KMS-11 (cell line): ENCODE data around the gene KRT40.

Experiments used
- H2AFZ ChIP-seq: fragments of 200-600 bp; sonication (generic); 2 replicates; pipeline ENCODE4 v1.6.1; 2016; ENCODE audit warnings: antibody characterized with exemption, mixed run types, low read depth
- H3K27ac ChIP-seq: fragments of 200-600 bp; sonication (generic); 2 replicates; pipeline ENCODE4 v1.6.1; 2016; ENCODE audit warnings: mild to moderate bottlenecking, mixed run types
- H3K27me3 ChIP-seq: fragments of 200-600 bp; sonication (generic); 2 replicates; pipeline ENCODE4 v1.6.1; 2017; ENCODE audit warnings: mild to moderate bottlenecking, low read depth, mixed run types, moderate library complexity; ENCODE audit not compliant: insufficient read depth
- H3K36me3 ChIP-seq: fragments of 200-600 bp; sonication (generic); 2 replicates; pipeline ENCODE4 v1.6.1; 2017; ENCODE audit warnings: mild to moderate bottlenecking, mixed run types; ENCODE audit not compliant: insufficient read depth
- H3K4me1 ChIP-seq: fragments of 200-600 bp; sonication (generic); 2 replicates; pipeline ENCODE4 v1.6.1; 2016; ENCODE audit warnings: mild to moderate bottlenecking, low read depth, mixed run types; ENCODE audit not compliant: poor library complexity, severe bottlenecking
- H3K4me2 ChIP-seq: fragments of 200-600 bp; sonication (generic); 2 replicates; pipeline ENCODE4 v1.7.0; 2016; ENCODE audit warnings: mild to moderate bottlenecking, mixed run types
- H3K4me3 ChIP-seq: fragments of 200-600 bp; sonication (generic); IDR thresholded peaks from 2 replicates; pipeline ENCODE4 v1.6.1; 2017; ENCODE audit warnings: low read depth, low read length, mixed read lengths; ENCODE audit not compliant: insufficient read depth
- H3K79me2 ChIP-seq: fragments of 200-600 bp; sonication (generic); 2 replicates; pipeline ENCODE4 v1.6.1; 2016; ENCODE audit warnings: low read depth, mixed run types; ENCODE audit not compliant: insufficient read depth
- H3K9ac ChIP-seq: fragments of 200-600 bp; sonication (generic); 2 replicates; pipeline ENCODE4 v1.6.1; 2016; ENCODE audit warnings: mild to moderate bottlenecking, mixed run types
- H4K20me1 ChIP-seq: fragments of 200-600 bp; sonication (generic); 2 replicates; pipeline ENCODE4 v1.6.1; 2016; ENCODE audit warnings: mild to moderate bottlenecking, mixed run types; ENCODE audit not compliant: insufficient read depth
- TF ChIP-seq, protein P1 (sequence below): fragments of 200-600 bp; sonication (generic); conservative IDR thresholded peaks from 2 replicates; pipeline ENCODE4 v1.6.1; 2017; ENCODE audit warnings: low read depth, mild to moderate bottlenecking, antibody characterized with exemption, low read length, moderate library complexity, mixed read lengths

Gene KRT40

DNA sequence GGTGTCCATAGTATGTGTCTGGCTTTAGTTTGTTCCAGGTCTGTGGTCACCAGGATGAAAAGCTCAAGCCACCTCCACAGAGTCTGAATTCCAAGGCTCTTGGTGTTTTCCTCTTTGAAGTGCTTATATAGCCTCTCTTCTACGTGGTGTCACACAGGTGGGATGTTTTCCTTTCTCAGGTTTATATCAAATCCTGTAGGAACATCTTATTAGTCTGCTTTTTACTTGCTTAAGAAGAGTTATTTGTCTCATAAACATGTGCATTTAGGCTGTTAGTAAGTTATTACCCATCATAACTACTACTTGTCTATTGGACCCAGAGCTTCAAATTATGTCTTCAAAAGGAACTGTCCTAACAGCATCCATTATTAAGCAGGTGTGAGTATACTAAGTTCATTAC, 17.3 kb downstream of the KRT40 start, which contains the start of gene KRT39:
TSS of gene KRT39 (minus strand) at position 101 of the 400 bp plus-strand sequence. CDS start at position 9, 92 bp downstream.
- no peak within 1 kb of the TSS for H3K9ac ChIP-seq
- H4K20me1 ChIP-seq: no peaks in the 10 kb centered on the region
- no peaks in the 10 kb centered on the region for H3K27me3 ChIP-seq
- TF ChIP-seq, protein P1, sequence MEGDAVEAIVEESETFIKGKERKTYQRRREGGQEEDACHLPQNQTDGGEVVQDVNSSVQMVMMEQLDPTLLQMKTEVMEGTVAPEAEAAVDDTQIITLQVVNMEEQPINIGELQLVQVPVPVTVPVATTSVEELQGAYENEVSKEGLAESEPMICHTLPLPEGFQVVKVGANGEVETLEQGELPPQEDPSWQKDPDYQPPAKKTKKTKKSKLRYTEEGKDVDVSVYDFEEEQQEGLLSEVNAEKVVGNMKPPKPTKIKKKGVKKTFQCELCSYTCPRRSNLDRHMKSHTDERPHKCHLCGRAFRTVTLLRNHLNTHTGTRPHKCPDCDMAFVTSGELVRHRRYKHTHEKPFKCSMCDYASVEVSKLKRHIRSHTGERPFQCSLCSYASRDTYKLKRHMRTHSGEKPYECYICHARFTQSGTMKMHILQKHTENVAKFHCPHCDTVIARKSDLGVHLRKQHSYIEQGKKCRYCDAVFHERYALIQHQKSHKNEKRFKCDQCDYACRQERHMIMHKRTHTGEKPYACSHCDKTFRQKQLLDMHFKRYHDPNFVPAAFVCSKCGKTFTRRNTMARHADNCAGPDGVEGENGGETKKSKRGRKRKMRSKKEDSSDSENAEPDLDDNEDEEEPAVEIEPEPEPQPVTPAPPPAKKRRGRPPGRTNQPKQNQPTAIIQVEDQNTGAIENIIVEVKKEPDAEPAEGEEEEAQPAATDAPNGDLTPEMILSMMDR: no peak
- H3K27ac ChIP-seq: no peak within 1 kb of the TSS
- H3K36me3 ChIP-seq: no peaks in the 10 kb centered on the region
- no peaks in the 10 kb centered on the region for H3K4me1 ChIP-seq
- no peak within 1 kb of the TSS for H3K4me2 ChIP-seq
- H3K79me2 ChIP-seq: no peaks in the 10 kb centered on the region
- H3K4me3 ChIP-seq: no peak within 1 kb of the TSS
- H2AFZ ChIP-seq: no peak within 1 kb of the TSS

DNA sequence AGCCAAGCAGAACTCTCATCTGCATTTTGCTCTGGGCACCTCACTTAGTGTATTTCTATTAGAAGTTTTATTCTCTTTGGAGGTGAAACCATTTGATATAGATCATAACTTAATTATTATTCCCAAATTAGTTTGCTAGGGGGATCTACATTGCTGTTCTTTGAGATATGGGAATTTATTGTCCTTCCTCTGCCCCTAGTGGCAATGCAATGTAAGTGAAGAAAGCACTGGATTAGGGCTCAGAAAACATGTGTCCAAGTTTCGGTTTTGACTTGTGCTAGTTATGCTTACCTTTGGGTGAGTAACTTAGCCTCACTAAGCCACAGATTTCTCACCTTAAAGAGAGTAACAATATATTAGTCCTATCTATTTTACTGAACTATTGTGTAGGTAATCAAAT, 20.3 kb downstream of the KRT40 start:
- Histone ChIP-seq H2AFZ (no peak overlapping the region), H3K79me2 (no peaks in the 10 kb centered on the region), H3K27me3 (no peaks in the 10 kb centered on the region), H3K9ac (no peak overlapping the region), H3K4me3 (no peak overlapping the region), H3K4me2 (peak overlapping the region; percentile 5; the same call in 1 of the 2 replicates), H3K4me1 (no peaks in the 10 kb centered on the region), H3K36me3 (no peaks in the 10 kb centered on the region), H4K20me1 (no peaks in the 10 kb centered on the region), H3K27ac (no peak overlapping the region)
- TF ChIP-seq, protein P1: peak; percentile 93

- TF ChIP-seq, protein P1: no peak
- no peak overlapping the region for H3K27ac ChIP-seq
- no peaks in the 10 kb centered on the region for H3K79me2 ChIP-seq
Observed at GRCh38 chr17:40962059-40962561, 22.0 kb downstream of the KRT40 start.

DNA sequence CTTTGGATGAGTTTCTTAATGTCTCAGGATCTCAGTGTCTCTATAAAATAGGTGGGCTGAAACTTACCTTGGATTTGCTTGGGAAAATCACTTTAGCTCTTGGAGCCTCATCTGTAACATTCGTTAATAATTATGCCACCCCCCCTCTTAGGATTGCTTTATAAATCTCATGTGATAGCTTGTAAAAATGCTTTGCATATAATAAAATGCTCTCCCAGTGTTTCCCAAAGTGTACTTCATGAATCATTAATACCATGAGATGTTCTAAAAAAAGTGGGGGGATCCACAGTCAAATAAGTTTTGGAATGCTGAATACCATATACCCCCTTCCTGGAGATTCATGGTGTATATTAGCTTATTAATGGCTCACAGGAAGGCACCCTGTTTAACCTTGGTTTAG, 22.5 kb downstream of the KRT40 start:
- H3K4me3 ChIP-seq: no peak overlapping the region
- no peaks in the 10 kb centered on the region for H3K79me2 ChIP-seq
- H3K36me3 ChIP-seq: no peaks in the 10 kb centered on the region
- H3K27me3 ChIP-seq: no peaks in the 10 kb centered on the region
- H3K4me2 ChIP-seq: no peak overlapping the region
- no peak overlapping the region for H3K27ac ChIP-seq
- H4K20me1 ChIP-seq: no peaks in the 10 kb centered on the region
- no peak overlapping the region for H2AFZ ChIP-seq
- H3K4me1 ChIP-seq: no peaks in the 10 kb centered on the region
- H3K9ac ChIP-seq: no peak overlapping the region
- TF ChIP-seq, protein P1: no peak

More at GRCh38 chr17:40962059-40962561, 22.0 kb downstream of the KRT40 start:
- H2AFZ ChIP-seq: no peak overlapping the region
- H3K4me3 ChIP-seq: no peak overlapping the region
- no peaks in the 10 kb centered on the region for H4K20me1 ChIP-seq
- H3K9ac ChIP-seq: no peak overlapping the region
- H3K4me2 ChIP-seq: no peak overlapping the region
- H3K27me3 ChIP-seq: no peaks in the 10 kb centered on the region
- no peaks in the 10 kb centered on the region for H3K36me3 ChIP-seq
- no peaks in the 10 kb centered on the region for H3K4me1 ChIP-seq
